ENCODE measurements around the gene GLOD5.

GLOD5 gene

GRCh38 chrX:48792219-48792618, 30.7 kb downstream of the GLOD5 start:
- H3K4me1 ChIP-seq (ENCODE audit: low read length): no peaks in the 10 kb centered on the region
- no peak overlapping the region for H3K4me3 ChIP-seq (ENCODE audit: low read length)
- no peak overlapping the region for H3K4me2 ChIP-seq (ENCODE audit: low read length)
- no peaks in the 10 kb centered on the region for H3K27me3 ChIP-seq (ENCODE audit: low read depth, low read length)
- H3K9me3 ChIP-seq (ENCODE audit: insufficient read depth, low read length): no peaks in the 10 kb centered on the region
- no peaks in the 10 kb centered on the region for H3K36me3 ChIP-seq (replicated peaks; ENCODE audit: low read depth, low read length)
- no peak overlapping the region for H3K27ac ChIP-seq (ENCODE audit: low read length)
- H4K20me1 ChIP-seq (ENCODE audit: insufficient read depth, low read length): no peaks in the 10 kb centered on the region
- H3K79me2 ChIP-seq (ENCODE audit: low read length): no peaks in the 10 kb centered on the region
- no peak for TF ChIP-seq EZH2phosphoT487 (IDR thresholded peaks at IDR 0.05; ENCODE audit: low read depth)
- H2AFZ ChIP-seq (ENCODE audit: low read depth, low read length): no peak overlapping the region
- H3K9ac ChIP-seq (ENCODE audit: low read length): no peak overlapping the region

- no peaks in the 10 kb centered on the region for H3K79me2 ChIP-seq (ENCODE audit: low read length)
- H3K9me3 ChIP-seq (ENCODE audit: insufficient read depth, low read length): no peaks in the 10 kb centered on the region
- no peak overlapping the region for H3K27ac ChIP-seq (ENCODE audit: low read length)
- no peak overlapping the region for H2AFZ ChIP-seq (ENCODE audit: low read depth, low read length)
- H3K4me2 ChIP-seq (ENCODE audit: low read length): no peak overlapping the region
- TF ChIP-seq CTCF (IDR thresholded peaks at IDR 0.05; ENCODE audit: low read depth, low read length) (no peak), EZH2phosphoT487 (IDR thresholded peaks at IDR 0.05; ENCODE audit: low read depth) (no peak)
- no peaks in the 10 kb centered on the region for H3K36me3 ChIP-seq (replicated peaks; ENCODE audit: low read depth, low read length)
- H3K4me3 ChIP-seq (ENCODE audit: low read length): no peak overlapping the region
- H3K27me3 ChIP-seq (ENCODE audit: low read depth, low read length): no peaks in the 10 kb centered on the region
- no peaks in the 10 kb centered on the region for H3K4me1 ChIP-seq (ENCODE audit: low read length)
- H4K20me1 ChIP-seq (ENCODE audit: insufficient read depth, low read length): no peaks in the 10 kb centered on the region
- H3K9ac ChIP-seq (ENCODE audit: low read length): no peak overlapping the region
Observed at GRCh38 chrX:48793935-48794334, 32.4 kb downstream of the GLOD5 start.

GRCh38 chrX:48794340-48794910, 32.9 kb downstream of the GLOD5 start:
- no peaks in the 10 kb centered on the region for H3K9me3 ChIP-seq (ENCODE audit: insufficient read depth, low read length)
- TF ChIP-seq EZH2phosphoT487 (IDR thresholded peaks at IDR 0.05; ENCODE audit: low read depth) (no peak), CTCF (IDR thresholded peaks at IDR 0.05; ENCODE audit: low read depth, low read length) (no peak)
- H3K79me2 ChIP-seq (ENCODE audit: low read length): no peaks in the 10 kb centered on the region
- H3K4me2 ChIP-seq (ENCODE audit: low read length): no peak overlapping the region
- no peaks in the 10 kb centered on the region for H3K27me3 ChIP-seq (ENCODE audit: low read depth, low read length)
- no peak overlapping the region for H3K27ac ChIP-seq (ENCODE audit: low read length)
- no peaks in the 10 kb centered on the region for H3K36me3 ChIP-seq (replicated peaks; ENCODE audit: low read depth, low read length)
- H2AFZ ChIP-seq (ENCODE audit: low read depth, low read length): no peak overlapping the region
- H4K20me1 ChIP-seq (ENCODE audit: insufficient read depth, low read length): no peaks in the 10 kb centered on the region
- no peak overlapping the region for H3K9ac ChIP-seq (ENCODE audit: low read length)
- H3K4me1 ChIP-seq (ENCODE audit: low read length): no peaks in the 10 kb centered on the region
- no peak overlapping the region for H3K4me3 ChIP-seq (ENCODE audit: low read length)

GRCh38 chrX:48794911-48795515, 33.5 kb downstream of the GLOD5 start:
- H3K27me3 ChIP-seq (ENCODE audit: low read depth, low read length): no peaks in the 10 kb centered on the region
- no peaks in the 10 kb centered on the region for H3K9me3 ChIP-seq (ENCODE audit: insufficient read depth, low read length)
- H2AFZ ChIP-seq (ENCODE audit: low read depth, low read length): no peak overlapping the region
- no peak overlapping the region for H3K4me2 ChIP-seq (ENCODE audit: low read length)
- H3K36me3 ChIP-seq (replicated peaks; ENCODE audit: low read depth, low read length): no peaks in the 10 kb centered on the region
- no peak overlapping the region for H3K4me3 ChIP-seq (ENCODE audit: low read length)
- H3K4me1 ChIP-seq (ENCODE audit: low read length): no peaks in the 10 kb centered on the region
- no peak overlapping the region for H3K27ac ChIP-seq (ENCODE audit: low read length)
- no peaks in the 10 kb centered on the region for H4K20me1 ChIP-seq (ENCODE audit: insufficient read depth, low read length)
- no peak overlapping the region for H3K9ac ChIP-seq (ENCODE audit: low read length)
- H3K79me2 ChIP-seq (ENCODE audit: low read length): no peaks in the 10 kb centered on the region
- TF ChIP-seq CTCF (IDR thresholded peaks at IDR 0.05; ENCODE audit: low read depth, low read length) (no peak), EZH2phosphoT487 (IDR thresholded peaks at IDR 0.05; ENCODE audit: low read depth) (no peak)

All from OCI-LY3 (cell line).